DND-41 (cell line): Measurements from ENCODE around the gene NLRP6.

Experiments used
- CTCF ChIP-seq: IDR thresholded peaks from 2 replicates; pipeline ENCODE4 v1.5.1; 2012; ENCODE audit warnings: borderline replicate concordance, low read length, moderate library complexity, mild to moderate bottlenecking; ENCODE audit not compliant: poor library complexity, severe bottlenecking; ENCODE audit errors: extremely low read depth
- EZH2 ChIP-seq: IDR thresholded peaks from 3 replicates; pipeline ENCODE4 v1.6.1; 2012; ENCODE audit warnings: borderline replicate concordance, low read depth, mild to moderate bottlenecking, moderate library complexity, low read length, inconsistent platforms; ENCODE audit not compliant: severe bottlenecking

GRCh38 chr11:297051-297585, 18.9 kb downstream of the NLRP6 start:
- TF ChIP-seq CTCF: no peak
- no peak for TF ChIP-seq EZH2
